ENCODE measurements around the gene RRP15. TPM values are rescaled to one million over a fixed set of nuclear protein-coding genes. Genes with fewer than 3 reads are reported as not detected.

RRP15 gene
- total RNA-seq, 1 experiment from 2014 or later = 25.5 TPM

DNA sequence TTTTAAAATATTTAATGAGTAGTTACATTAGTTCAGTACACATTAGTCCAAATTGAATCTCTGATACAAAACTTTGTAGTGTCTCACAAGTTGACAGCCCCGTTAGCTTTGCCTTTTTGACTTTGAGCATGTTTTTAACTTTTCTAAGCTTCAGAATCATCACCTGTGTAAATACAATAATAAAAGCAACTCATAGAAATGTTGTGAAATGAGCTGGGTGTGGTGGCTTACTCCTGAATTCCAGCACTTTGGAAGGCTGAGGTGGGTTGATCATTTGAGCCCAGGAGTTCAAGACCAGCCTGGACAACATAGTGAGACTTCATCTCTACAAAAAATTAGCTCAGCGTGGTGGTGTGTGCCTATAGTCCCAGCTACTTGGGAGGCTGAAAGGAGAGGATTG lies 11.1 kb downstream of the RRP15 start (continued):
- TF ChIP-seq, protein P1, sequence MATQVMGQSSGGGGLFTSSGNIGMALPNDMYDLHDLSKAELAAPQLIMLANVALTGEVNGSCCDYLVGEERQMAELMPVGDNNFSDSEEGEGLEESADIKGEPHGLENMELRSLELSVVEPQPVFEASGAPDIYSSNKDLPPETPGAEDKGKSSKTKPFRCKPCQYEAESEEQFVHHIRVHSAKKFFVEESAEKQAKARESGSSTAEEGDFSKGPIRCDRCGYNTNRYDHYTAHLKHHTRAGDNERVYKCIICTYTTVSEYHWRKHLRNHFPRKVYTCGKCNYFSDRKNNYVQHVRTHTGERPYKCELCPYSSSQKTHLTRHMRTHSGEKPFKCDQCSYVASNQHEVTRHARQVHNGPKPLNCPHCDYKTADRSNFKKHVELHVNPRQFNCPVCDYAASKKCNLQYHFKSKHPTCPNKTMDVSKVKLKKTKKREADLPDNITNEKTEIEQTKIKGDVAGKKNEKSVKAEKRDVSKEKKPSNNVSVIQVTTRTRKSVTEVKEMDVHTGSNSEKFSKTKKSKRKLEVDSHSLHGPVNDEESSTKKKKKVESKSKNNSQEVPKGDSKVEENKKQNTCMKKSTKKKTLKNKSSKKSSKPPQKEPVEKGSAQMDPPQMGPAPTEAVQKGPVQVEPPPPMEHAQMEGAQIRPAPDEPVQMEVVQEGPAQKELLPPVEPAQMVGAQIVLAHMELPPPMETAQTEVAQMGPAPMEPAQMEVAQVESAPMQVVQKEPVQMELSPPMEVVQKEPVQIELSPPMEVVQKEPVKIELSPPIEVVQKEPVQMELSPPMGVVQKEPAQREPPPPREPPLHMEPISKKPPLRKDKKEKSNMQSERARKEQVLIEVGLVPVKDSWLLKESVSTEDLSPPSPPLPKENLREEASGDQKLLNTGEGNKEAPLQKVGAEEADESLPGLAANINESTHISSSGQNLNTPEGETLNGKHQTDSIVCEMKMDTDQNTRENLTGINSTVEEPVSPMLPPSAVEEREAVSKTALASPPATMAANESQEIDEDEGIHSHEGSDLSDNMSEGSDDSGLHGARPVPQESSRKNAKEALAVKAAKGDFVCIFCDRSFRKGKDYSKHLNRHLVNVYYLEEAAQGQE (IDR thresholded peaks at IDR 0.05; ENCODE audit: low read depth) = no peak
- TF ChIP-seq ZNF274 (IDR thresholded peaks at IDR 0.05; ENCODE audit: low read depth, low read length) = no peak
- no peak for TF ChIP-seq FOSL1 (IDR thresholded peaks at IDR 0.05; ENCODE audit: low read depth)
- no peak for TF ChIP-seq POLR2A (IDR thresholded peaks at IDR 0.05; ENCODE audit: borderline replicate concordance, extremely low read depth, insufficient read depth, insufficient read length)

DNA sequence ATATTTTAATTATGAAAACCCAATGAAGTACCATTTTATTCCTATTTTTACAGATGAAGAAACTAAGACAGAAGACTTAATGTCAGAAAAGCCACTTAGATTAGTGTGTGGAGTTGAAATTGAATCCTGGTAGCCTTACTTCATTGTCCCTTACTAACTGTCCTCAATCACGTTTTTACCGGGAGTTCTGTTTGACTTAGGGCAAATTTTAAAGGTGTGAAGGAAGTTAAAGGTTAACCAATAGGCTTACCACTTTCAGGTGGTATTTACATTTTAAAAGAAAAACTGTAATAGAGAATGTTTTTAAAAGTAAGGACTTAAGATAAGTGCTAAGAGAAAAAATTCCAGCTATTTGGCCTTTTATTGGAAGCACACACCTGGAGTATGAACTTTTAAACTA lies 12.4 kb downstream of the RRP15 start:
- H4K20me1 ChIP-seq (ENCODE audit: insufficient read depth) = peaks cover 8% of the 10 kb centered on the region; the same call in 1 of the 2 replicates
- intact Hi-C loops (cut with micrococcal nuclease) = no loop called here
- H3K9ac ChIP-seq (ENCODE audit: low read length) = no peak overlapping the region
- no peaks in the 10 kb centered on the region for H3K4me1 ChIP-seq (ENCODE audit: control insufficient read depth in 1 of 2, insufficient read depth in 2 of 2, low read length in 2 of 2)
- peaks cover 99% of the 10 kb centered on the region for H3K79me2 ChIP-seq (ENCODE audit: insufficient read depth, low read length)
- H3K4me3 ChIP-seq (replicated peaks in 1 of 2; ENCODE audit: low read depth in 1 of 2, low read length in 2 of 2) = no peak overlapping the region
- TF ChIP-seq SRF (IDR thresholded peaks at IDR 0.05; ENCODE audit: low read depth) (no peak), POLR2AphosphoS5 (IDR thresholded peaks at IDR 0.05; ENCODE audit: low read depth, low read length) (no peak), ELF1 (IDR thresholded peaks at IDR 0.05; ENCODE audit: borderline replicate concordance, low read depth) (no peak), YY1 (IDR thresholded peaks at IDR 0.05; ENCODE audit: extremely low read depth, insufficient replicate concordance, low read depth, low read length) (no peak), SP1 (IDR thresholded peaks at IDR 0.05; ENCODE audit: low read depth) (no peak), JUND (IDR thresholded peaks at IDR 0.05) (no peak), EZH2 (IDR thresholded peaks at IDR 0.05) (no peak), TCF7L2 (IDR thresholded peaks at IDR 0.05; ENCODE audit: borderline replicate concordance, extremely low read depth, insufficient read depth, insufficient read length) (no peak), RAD21 (IDR thresholded peaks at IDR 0.05; ENCODE audit: low read depth) (no peak), ZNF274 (IDR thresholded peaks at IDR 0.05; ENCODE audit: low read depth, low read length) (no peak)
- TF ChIP-seq, protein P2, sequence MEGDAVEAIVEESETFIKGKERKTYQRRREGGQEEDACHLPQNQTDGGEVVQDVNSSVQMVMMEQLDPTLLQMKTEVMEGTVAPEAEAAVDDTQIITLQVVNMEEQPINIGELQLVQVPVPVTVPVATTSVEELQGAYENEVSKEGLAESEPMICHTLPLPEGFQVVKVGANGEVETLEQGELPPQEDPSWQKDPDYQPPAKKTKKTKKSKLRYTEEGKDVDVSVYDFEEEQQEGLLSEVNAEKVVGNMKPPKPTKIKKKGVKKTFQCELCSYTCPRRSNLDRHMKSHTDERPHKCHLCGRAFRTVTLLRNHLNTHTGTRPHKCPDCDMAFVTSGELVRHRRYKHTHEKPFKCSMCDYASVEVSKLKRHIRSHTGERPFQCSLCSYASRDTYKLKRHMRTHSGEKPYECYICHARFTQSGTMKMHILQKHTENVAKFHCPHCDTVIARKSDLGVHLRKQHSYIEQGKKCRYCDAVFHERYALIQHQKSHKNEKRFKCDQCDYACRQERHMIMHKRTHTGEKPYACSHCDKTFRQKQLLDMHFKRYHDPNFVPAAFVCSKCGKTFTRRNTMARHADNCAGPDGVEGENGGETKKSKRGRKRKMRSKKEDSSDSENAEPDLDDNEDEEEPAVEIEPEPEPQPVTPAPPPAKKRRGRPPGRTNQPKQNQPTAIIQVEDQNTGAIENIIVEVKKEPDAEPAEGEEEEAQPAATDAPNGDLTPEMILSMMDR (IDR thresholded peaks at IDR 0.05 in 2 of 3, conservative IDR thresholded peaks at IDR 0.05 in 1 of 3; ENCODE audit: borderline replicate concordance in 1 of 3, insufficient read depth in 1 of 3, low read depth in 2 of 3, low read length in 2 of 3) = no peak
- TF ChIP-seq, protein P1 (IDR thresholded peaks at IDR 0.05; ENCODE audit: low read depth) = no peak
- TF ChIP-seq, protein P3, sequence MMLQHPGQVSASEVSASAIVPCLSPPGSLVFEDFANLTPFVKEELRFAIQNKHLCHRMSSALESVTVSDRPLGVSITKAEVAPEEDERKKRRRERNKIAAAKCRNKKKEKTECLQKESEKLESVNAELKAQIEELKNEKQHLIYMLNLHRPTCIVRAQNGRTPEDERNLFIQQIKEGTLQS (IDR thresholded peaks at IDR 0.05) = no peak
- no peaks in the 10 kb centered on the region; a peak in 1 of 4 replicates for H3K36me3 ChIP-seq (ENCODE audit: control insufficient read depth in 1 of 2, insufficient read depth in 2 of 2, low read length in 2 of 2)
- CTCF ChIA-PET = no interaction called here
- H3K9me2 ChIP-seq (ENCODE audit: insufficient read depth) = no peaks in the 10 kb centered on the region
- DNase-seq (ENCODE audit: low read depth, low spot score) (no peak), ATAC-seq (no peak)
- H2AFZ ChIP-seq (ENCODE audit: low read depth, low read length, poor library complexity, severe bottlenecking) = no peak overlapping the region
- H3K9me3 ChIP-seq (ENCODE audit: control insufficient read depth in 1 of 2, insufficient read depth in 1 of 2, low read depth in 1 of 2, low read length in 2 of 2) = no peaks in the 10 kb centered on the region
- no TSS peak for BruUV-seq (replicated peaks)
- no peak overlapping the region for H3K27ac ChIP-seq (ENCODE audit: low read depth, low read length)
- RAD21 ChIA-PET (ENCODE audit: low non-redundant PET in 1 of 2, low total read pairs in 2 of 2, uncharacterized antibody in 2 of 2, unreplicated experiment in 2 of 2) = no interaction called here
- H3K4me2 ChIP-seq (ENCODE audit: low read length) = no peak overlapping the region
- POLR2A ChIA-PET = no interaction called here
- H3K27me3 ChIP-seq (ENCODE audit: insufficient read depth, low read length) = no peaks in the 10 kb centered on the region
